ENCODE measurements around the gene BRD9. TPM values are rescaled to one million over a fixed set of nuclear protein-coding genes. Genes with fewer than 3 reads are reported as not detected.
"Not testable (repeated sequence)": the region's sequence is repeated elsewhere in the genome, so short reads cannot be mapped to it uniquely, and the experiment has no call there.

The BRD9 gene
- total RNA-seq, 8 experiments from 2014 or later: 20.4 to 50.1 (median 36.8) TPM

- Histone ChIP-seq H3K4me1 (replicated peaks in 1 of 2) (peaks cover 14% of the 10 kb centered on the region in 2 donors), H3K4me3 (no peak overlapping the region), H3K27ac (no peak overlapping the region)
- ATAC-seq (replicated peaks in 6 of 8): no peak
- WGBS, 10 experiments: 45 to 89% (median 62%) methylated on average over 1 to 12 of the region's 32 CpGs; no CpG with 5 or more reads in 3 of the 10 experiments
- in situ Hi-C loops (cut with MboI; ENCODE audit: low pct_unique_long_range_greater_than_20kb in 2 of 9, low sequenced_read_pairs in 9 of 9, unreplicated experiment in 9 of 9): no loop called here
Observed at GRCh38 chr5:854966-855743, 37.4 kb downstream of the BRD9 start.

- peaks cover 19 to 23% of the 10 kb centered on the region in 2 donors for H3K4me1 ChIP-seq (replicated peaks in 1 of 2)
- WGBS, 10 experiments: 20 to 100% (median 90%) methylated on average over 1 to 10 of the region's 13 CpGs; no CpG with 5 or more reads in 4 of the 10 experiments
- H3K27ac ChIP-seq: no peak overlapping the region
- ATAC-seq (replicated peaks in 6 of 8): no peak
- in situ Hi-C loops (cut with MboI; ENCODE audit: low pct_unique_long_range_greater_than_20kb in 2 of 9, low sequenced_read_pairs in 9 of 9, unreplicated experiment in 9 of 9): no loop called here
- no peak overlapping the region for H3K4me3 ChIP-seq
Observed at GRCh38 chr5:854217-854616, 38.4 kb downstream of the BRD9 start.

GRCh38 chr5:853416-854090 lies 39.0 kb downstream of the BRD9 start:
- ATAC-seq (replicated peaks in 6 of 8); in situ Hi-C loops (cut with MboI; ENCODE audit: low pct_unique_long_range_greater_than_20kb in 2 of 9, low sequenced_read_pairs in 9 of 9, unreplicated experiment in 9 of 9); H3K27ac ChIP-seq; H3K4me3 ChIP-seq: not testable (repeated sequence)
- peaks cover 19 to 23% of the 10 kb centered on the region in 2 donors for H3K4me1 ChIP-seq (replicated peaks in 1 of 2)
- 53 to 80% (median 59%) methylated on average over 2 to 5 of the region's 18 CpGs; no CpG with 5 or more reads in 7 of the 10 experiments for WGBS, 10 experiments

- in situ Hi-C loops (cut with MboI; ENCODE audit: low pct_unique_long_range_greater_than_20kb in 2 of 9, low sequenced_read_pairs in 9 of 9, unreplicated experiment in 9 of 9): no loop called here
- no peak overlapping the region for H3K4me3 ChIP-seq
- H3K4me1 ChIP-seq (replicated peaks in 1 of 2): peaks cover 19 to 23% of the 10 kb centered on the region in 2 donors
- no peak overlapping the region for H3K27ac ChIP-seq
- no peak for ATAC-seq (replicated peaks in 6 of 8)
- WGBS, 10 experiments: 69 to 100% (median 77%) methylated on average over 3 to 12 of the region's 55 CpGs; no CpG with 5 or more reads in 1 of the 10 experiments
Observed at GRCh38 chr5:852431-853401, 39.9 kb downstream of the BRD9 start.

- H3K4me3 ChIP-seq: no peak overlapping the region
- H3K27ac ChIP-seq: no peak overlapping the region
- peaks cover 19 to 23% of the 10 kb centered on the region in 2 donors for H3K4me1 ChIP-seq (replicated peaks in 1 of 2)
- in situ Hi-C loops (cut with MboI; ENCODE audit: low pct_unique_long_range_greater_than_20kb in 2 of 9, low sequenced_read_pairs in 9 of 9, unreplicated experiment in 9 of 9): no loop called here
- 7 to 78% (median 55%) methylated on average over 3 to 5 of the region's 5 CpGs; no CpG with 5 or more reads in 1 of the 10 experiments for WGBS, 10 experiments
- ATAC-seq (replicated peaks in 6 of 8): no peak
Observed at GRCh38 chr5:852018-852417, 40.6 kb downstream of the BRD9 start.

GRCh38 chr5:851553-851952 lies 41.0 kb downstream of the BRD9 start:
- in situ Hi-C loops (cut with MboI; ENCODE audit: low pct_unique_long_range_greater_than_20kb in 2 of 9, low sequenced_read_pairs in 9 of 9, unreplicated experiment in 9 of 9): no loop called here
- H3K4me1 ChIP-seq (replicated peaks in 1 of 2): peaks cover 19 to 23% of the 10 kb centered on the region in 2 donors
- WGBS, 10 experiments: 50 to 100% (median 80%) methylated on average over 1 to 13 of the region's 16 CpGs; no CpG with 5 or more reads in 2 of the 10 experiments
- ATAC-seq (replicated peaks in 6 of 8): no peak
- H3K27ac ChIP-seq: no peak overlapping the region
- H3K4me3 ChIP-seq: no peak overlapping the region

GRCh38 chr5:851076-851475 lies 41.5 kb downstream of the BRD9 start:
- H3K27ac ChIP-seq: no peak overlapping the region
- peak overlapping the region in 1 of 5 donors; percentile 27 for H3K4me3 ChIP-seq
- H3K4me1 ChIP-seq (replicated peaks in 1 of 2): peaks cover 19 to 23% of the 10 kb centered on the region in 2 donors
- WGBS, 10 experiments: 70% methylated on average over 2 of the region's 19 CpGs; no CpG with 5 or more reads in 9 of the 10 experiments
- peak in 2 of 8 experiments; percentile 1 to 5 for ATAC-seq (replicated peaks in 6 of 8)
- in situ Hi-C loops (cut with MboI; ENCODE audit: low pct_unique_long_range_greater_than_20kb in 2 of 9, low sequenced_read_pairs in 9 of 9, unreplicated experiment in 9 of 9): no loop called here

GRCh38 chr5:850511-851006 lies 42.0 kb downstream of the BRD9 start, which contains the start of gene ZDHHC11:
TSS of gene ZDHHC11 (minus strand) at chr5:850986. CDS start at chr5:850602, 384 bp downstream.
- WGBS, 10 experiments: 40 to 50% (median 43%) methylated on average over 2 to 3 of the region's 27 CpGs; no CpG with 5 or more reads in 7 of the 10 experiments
- Histone ChIP-seq H3K4me1 (replicated peaks in 1 of 2) (peaks cover 19 to 23% of the 10 kb centered on the region in 2 donors), H3K4me3 (peak within 1 kb of the TSS in 2 of 5 donors; percentile 7 to 27), H3K27ac (no peak within 1 kb of the TSS)
- in situ Hi-C loops (cut with MboI; ENCODE audit: low pct_unique_long_range_greater_than_20kb in 2 of 9, low sequenced_read_pairs in 9 of 9, unreplicated experiment in 9 of 9): no loop called here
- peak; percentile 66 to 92 (median 89) for ATAC-seq (replicated peaks in 6 of 8)

GRCh38 chr5:849651-850301 lies 42.8 kb downstream of the BRD9 start:
- no peak overlapping the region for H3K27ac ChIP-seq
- in situ Hi-C loops (cut with MboI; ENCODE audit: low pct_unique_long_range_greater_than_20kb in 2 of 9, low sequenced_read_pairs in 9 of 9, unreplicated experiment in 9 of 9): loop anchor here in 1 of 9 experiments (25.0 kb wide), 1 partner anchor 112 kb away; no protein-coding TSS in a partner anchor
- H3K4me1 ChIP-seq (replicated peaks in 1 of 2): peaks cover 19 to 26% of the 10 kb centered on the region in 2 donors
- peak; percentile 50 to 79 (median 72) for ATAC-seq (replicated peaks in 6 of 8)
- peak overlapping the region in 2 of 5 donors; percentile 7 to 27 for H3K4me3 ChIP-seq
- WGBS, 10 experiments: 50 to 83% (median 73%) methylated on average over 4 to 9 of the region's 20 CpGs; no CpG with 5 or more reads in 7 of the 10 experiments

- no peak for ATAC-seq (replicated peaks in 6 of 8)
- peaks cover 19 to 26% of the 10 kb centered on the region in 2 donors for H3K4me1 ChIP-seq (replicated peaks in 1 of 2)
- no peak overlapping the region for H3K27ac ChIP-seq
- 90 to 100% methylated on average over 2 to 3 of the region's 14 CpGs; no CpG with 5 or more reads in 8 of the 10 experiments for WGBS, 10 experiments
- H3K4me3 ChIP-seq: no peak overlapping the region
- in situ Hi-C loops (cut with MboI; ENCODE audit: low pct_unique_long_range_greater_than_20kb in 2 of 9, low sequenced_read_pairs in 9 of 9, unreplicated experiment in 9 of 9): loop anchor here in 1 of 9 experiments (25.0 kb wide), 1 partner anchor 111 kb away; no protein-coding TSS in a partner anchor
Observed at GRCh38 chr5:848671-849111, 43.9 kb downstream of the BRD9 start.

- in situ Hi-C loops (cut with MboI; ENCODE audit: low pct_unique_long_range_greater_than_20kb in 2 of 9, low sequenced_read_pairs in 9 of 9, unreplicated experiment in 9 of 9): loop anchor here in 1 of 9 experiments (25.0 kb wide), 1 partner anchor 110 kb away; no protein-coding TSS in a partner anchor
- ATAC-seq (replicated peaks in 6 of 8); H3K27ac ChIP-seq; H3K4me3 ChIP-seq: not testable (repeated sequence)
- WGBS, 10 experiments: no CpG with 5 or more reads among the region's 7 CpGs
- H3K4me1 ChIP-seq (replicated peaks in 1 of 2): peaks cover 19 to 26% of the 10 kb centered on the region in 2 donors
Observed at GRCh38 chr5:847736-848135, 44.9 kb downstream of the BRD9 start.
